Stimulated activated CD8-positive, alpha-beta memory T cell treated with anti-CD3 and anti-CD28 coated beads, Interleukin-4, amount 100 ng/mL, for 48 hours (primary cell): ENCODE results near the gene SCGB2B2.
"Not testable (repeated sequence)": the region's sequence is repeated elsewhere in the genome, so short reads cannot be mapped to it uniquely, and the experiment has no call there.

Source experiments
- DNase-seq: peaks from one replicate; pipeline ENCODE4 v3.0.0-alpha.2; 2020

Gene SCGB2B2

DNA sequence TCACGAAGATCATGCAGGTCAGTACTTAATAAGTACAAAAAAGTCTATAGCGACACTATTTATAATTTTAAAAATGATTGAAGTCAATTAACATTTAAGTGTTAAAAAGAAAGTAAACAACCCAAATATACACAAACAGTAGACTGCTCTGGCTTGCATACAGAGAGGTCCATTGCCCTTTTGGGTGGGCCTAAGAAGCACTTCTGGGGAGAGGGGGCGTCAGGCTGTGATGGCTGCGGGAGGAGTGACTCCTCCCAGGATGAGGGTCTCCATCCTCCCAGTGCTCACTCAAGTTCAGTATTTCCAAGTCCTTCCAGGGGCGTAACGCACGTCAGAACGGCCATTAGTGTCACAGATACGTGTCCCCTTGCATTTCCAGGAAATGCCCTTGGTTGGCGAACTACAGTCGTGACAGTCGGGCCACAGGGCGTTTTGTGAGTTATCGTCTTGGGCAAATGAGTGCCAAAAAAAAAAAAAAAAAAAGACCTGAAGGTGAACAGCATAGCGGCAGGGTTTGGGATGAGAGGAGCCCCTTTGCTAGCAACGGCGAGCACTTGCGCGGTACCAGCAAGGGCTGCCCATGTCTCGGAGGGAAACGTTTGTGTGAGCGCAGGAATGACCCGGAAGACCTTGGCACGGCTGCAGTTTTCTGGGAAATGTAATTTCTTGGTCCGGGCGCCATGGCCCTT lies at the start of gene SCGB2B2:
TSS of gene SCGB2B2 (minus strand) at position 463 of the 689 bp plus-strand sequence. CDS start 82,596 bp downstream, outside the sequence.
- DNase-seq: peak; percentile 72

- DNase-seq: no peak
These were observed 48.4 kb upstream of the SCGB2B2 start for GRCh38 chr19:34725400-34725799.

DNA sequence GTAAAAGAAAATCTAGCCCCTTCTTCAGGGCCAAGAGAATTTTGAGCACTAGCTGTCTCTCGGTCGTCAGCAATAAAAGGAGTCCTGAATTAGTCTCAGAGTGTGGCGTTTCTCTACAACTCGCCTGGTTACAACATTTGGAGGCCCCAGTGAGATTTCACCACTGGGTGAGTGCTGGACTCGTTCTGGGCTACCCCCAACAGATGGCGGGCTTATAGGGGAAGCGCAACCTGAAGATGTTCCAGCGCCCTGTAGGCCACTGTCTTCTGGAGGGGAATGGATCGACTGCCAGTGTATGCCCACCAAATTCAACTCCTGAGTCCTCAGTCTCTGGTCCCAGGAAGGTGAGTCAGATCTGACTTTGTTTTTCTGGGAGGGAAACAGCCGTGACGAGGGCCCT lies 45.4 kb upstream of the SCGB2B2 start:
- no peak for DNase-seq

- no peak for DNase-seq
These were observed 38.4 kb upstream of the SCGB2B2 start for GRCh38 chr19:34715357-34715756.

GRCh38 chr19:34713262-34713637 lies 36.3 kb upstream of the SCGB2B2 start:
- DNase-seq: no peak

GRCh38 chr19:34712395-34713261 lies 35.7 kb upstream of the SCGB2B2 start:
- DNase-seq: peak; percentile 55

DNA sequence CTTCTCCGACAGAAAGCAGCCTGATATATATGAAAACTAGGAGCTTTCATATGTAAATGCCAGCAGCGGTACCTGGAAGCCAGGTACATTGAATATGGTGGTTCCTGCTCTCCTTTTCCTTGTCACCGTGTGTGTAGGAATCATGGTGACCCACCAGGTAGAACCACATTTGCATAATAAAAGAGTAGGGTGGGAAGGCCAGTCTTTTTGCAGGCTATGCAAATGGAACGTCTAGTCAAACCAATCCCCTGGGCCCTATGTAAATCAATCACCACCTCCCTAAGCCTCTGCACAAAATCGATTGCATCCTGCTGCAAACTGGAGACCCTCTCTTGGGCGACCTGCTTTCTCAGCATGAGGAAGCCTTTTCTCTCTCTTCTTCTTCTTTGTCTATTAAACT lies 34.9 kb upstream of the SCGB2B2 start:
- DNase-seq: no peak

DNA sequence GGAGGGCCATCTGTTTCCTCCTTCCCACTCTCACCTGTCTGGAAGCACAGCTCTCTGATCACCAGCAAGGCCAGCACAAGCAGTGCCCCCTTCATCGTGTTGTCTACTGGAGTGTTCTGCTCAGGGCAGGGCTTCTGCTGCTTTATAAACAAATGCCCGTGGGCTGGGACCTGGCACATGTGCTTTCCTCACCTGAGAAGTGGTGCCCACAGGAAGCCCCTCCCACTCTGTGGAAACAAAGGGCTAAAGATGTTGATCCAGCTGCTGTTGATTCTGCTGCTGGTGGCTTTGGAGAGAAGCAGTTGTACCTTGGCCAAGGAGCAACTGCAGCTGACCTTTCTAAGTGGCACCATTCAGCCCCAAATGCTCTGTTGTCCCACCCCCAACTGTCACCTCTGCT lies 30.7 kb upstream of the SCGB2B2 start:
- no peak for DNase-seq

DNA sequence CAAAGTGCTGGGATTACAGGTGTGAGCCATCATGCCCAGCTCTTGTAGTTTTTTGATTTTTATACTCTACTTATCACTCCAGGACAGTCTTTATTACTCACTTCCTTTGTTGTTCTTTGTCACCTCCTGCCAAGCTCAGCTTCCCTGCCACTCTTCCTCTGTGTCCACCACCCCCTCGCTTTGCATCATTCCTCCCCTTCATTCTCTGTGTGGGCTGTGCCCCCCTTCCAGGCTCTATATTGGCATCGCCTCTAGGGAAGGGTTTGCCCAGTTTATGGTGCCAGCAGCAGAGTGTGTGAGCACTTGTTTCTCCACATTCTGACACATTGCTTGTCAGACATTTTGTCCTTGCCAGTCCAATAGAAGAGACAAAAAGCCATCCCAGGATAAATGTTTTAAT lies 15.6 kb upstream of the SCGB2B2 start:
- DNase-seq: no peak

DNA sequence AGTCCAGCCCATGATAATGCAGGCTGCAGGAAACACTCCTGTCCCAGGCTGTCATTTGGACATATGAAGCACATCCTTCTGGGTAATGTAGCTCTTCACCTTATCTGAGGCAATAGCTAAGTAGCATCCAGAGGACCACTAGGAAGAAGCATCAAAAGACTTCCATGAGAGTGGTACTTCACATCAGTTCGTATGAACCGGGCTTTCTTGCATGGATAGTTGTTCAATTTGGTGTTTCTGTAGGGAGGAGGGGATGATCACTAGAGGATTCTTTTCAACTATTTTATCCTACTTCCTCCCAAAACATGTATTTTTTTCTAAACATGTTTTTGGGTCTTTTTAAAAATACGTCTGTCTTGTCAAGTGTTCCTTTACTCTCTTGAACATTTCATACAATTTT lies 13.4 kb upstream of the SCGB2B2 start:
- DNase-seq: no peak

DNA sequence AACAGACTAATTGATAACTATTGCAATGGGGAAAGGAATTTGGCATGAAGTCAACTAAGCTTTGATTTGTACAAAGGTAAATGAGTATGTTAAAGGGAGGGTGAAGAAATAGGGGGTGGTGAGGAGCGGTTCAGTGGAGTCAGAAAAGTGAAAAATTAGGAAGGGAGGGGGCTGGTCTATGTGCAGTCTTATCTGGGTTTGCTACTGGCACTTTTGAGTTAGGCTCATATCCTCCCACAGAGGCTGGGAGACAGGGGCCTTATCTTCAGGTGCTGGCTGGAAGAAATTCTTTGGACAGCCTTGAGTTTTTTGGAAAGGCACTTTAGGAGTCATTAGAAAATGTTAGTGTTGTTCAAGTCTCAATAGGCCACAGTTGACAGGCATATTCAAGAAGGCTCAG lies 11.6 kb upstream of the SCGB2B2 start:
- no peak for DNase-seq

DNA sequence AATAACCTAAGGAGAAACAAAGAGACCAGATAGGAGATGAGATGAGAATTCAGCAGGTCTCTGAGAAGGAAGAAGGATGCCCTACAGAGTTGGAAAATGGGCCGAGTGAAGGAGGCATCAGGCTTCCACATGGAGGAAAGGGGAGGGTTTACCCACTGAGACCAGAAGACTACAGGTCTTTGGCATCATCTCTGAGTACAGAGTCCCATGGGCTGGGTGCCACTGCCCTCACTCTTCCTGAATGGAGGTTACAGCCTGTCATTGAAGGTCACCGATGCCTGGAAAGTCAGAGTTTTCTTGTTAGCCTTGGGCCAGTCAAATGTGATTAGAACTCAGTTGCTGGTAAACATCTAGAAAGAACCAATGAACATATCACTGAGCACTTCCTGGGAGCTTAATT lies 10.4 kb upstream of the SCGB2B2 start:
- DNase-seq: no peak

GRCh38 chr19:34686455-34686854 lies 9.5 kb upstream of the SCGB2B2 start:
- no peak for DNase-seq

- not testable (repeated sequence) for DNase-seq
These were observed 8.3 kb upstream of the SCGB2B2 start for GRCh38 chr19:34685266-34685665.

DNA sequence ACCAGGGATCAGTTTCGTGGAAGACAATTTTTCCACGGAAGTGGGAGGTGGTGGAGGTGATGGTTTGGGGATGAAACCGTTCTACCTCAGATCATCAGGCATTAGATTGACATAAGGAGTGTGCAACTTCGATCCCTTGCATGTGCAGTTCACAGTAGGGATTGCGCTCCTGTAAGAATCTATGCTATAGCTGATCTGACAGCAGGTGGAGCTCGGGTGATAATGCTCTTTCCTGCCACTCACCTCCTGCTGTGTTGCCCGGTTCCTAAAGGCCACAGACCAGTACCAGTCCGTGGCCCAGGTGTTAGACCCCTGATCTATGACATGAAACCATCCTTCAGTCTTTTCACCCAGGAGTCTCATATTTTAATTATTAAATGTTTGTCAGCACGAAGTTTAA lies 4.5 kb upstream of the SCGB2B2 start:
- no peak for DNase-seq

DNA sequence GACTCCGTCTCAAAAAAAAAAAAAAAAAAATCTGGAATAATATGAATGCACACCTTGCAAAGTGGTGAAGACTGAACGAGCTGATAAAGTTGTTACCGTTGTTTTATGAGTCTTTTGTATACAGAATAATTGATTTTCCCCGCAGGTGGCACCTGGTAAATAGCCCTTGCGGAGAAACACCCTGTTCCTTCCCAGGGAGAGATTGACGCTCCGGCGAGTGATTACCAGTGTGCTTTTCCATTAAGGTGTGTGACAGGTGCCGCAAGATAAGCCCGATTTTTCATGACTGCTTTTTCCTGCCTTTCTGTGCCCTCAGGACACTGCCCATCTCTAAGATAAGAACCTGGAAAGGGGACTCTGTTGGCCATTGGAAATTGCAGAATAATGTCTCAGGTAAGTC lies 1.5 kb upstream of the SCGB2B2 start:
- no peak for DNase-seq

DNA sequence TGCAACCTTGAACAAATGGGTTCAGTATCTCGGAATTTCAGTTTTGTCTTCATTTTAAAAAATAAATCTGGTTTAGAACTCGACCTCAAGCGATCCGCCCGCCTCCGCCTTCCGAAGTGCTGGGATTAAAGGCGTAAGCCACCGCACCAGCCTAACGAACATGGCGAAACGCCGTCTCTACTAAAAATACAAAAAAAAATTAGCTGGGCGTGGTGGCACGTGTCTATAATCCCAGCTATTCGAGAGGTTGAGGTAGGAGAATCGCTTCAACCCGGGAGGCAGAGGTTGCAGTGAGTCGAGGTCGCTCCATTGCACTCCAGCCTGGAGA lies 1.1 kb upstream of the SCGB2B2 start:
- DNase-seq: no peak

DNA sequence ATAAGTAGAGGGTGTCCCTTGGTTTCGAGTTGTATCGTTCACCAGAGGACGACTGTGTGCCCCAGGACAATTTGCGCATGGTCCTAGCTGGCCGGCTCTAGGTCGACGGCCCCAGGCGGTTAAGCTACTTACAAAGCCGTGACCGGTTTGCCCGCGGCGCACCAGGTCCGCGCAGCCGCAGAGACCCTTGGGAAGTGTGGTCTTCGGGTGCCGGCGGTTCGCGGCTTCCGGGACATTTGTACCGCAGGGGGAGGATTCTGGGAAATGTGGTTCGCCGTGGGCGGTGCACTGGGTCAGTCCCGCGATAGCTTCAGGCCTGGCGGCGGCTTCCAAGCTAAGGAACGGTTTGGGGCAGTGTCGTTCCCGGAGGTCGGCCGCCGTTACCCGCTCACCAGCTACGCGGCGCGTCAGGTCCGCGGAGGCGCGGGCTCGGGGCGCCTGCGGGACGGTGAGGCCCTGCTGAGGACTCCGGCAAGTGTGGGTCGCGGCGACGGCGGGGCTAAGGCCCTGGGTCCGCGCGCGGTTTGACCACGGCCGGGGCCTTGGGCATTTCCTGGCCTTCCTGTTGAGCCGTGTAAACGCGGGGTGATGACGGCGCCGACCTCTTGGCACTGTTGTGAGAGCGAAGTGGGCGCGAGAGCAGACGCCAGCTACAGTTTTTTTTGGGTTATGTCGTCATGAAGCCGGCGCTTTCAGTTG lies 576 bp upstream of the SCGB2B2 start, which contains the start of gene ZNF302:
TSS of gene ZNF302 (plus strand) at position 293 of the 699 bp plus-strand sequence. CDS start 1,127 bp downstream, outside the sequence.
- peak; percentile 98 for DNase-seq

DNA sequence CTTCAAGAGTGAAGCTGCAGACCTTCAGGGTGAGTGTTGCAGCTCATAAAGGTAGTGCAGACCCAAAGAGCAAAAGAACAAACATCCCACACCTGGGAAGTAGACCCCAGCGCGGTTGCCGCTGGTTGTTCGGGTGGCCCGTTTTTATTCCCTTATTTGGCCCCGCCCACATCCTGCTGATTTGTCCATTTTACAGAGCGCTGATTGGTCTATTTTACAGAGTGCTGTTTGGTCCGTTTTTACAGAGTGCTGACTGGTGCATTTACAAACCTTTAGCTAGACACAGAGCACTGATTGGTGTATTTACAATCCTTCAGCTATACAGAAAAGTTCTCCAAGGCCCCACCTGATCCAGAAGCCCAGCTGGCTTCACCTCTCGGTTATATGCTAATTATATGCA lies 1.0 kb downstream of the SCGB2B2 start:
- DNase-seq: no peak

DNA sequence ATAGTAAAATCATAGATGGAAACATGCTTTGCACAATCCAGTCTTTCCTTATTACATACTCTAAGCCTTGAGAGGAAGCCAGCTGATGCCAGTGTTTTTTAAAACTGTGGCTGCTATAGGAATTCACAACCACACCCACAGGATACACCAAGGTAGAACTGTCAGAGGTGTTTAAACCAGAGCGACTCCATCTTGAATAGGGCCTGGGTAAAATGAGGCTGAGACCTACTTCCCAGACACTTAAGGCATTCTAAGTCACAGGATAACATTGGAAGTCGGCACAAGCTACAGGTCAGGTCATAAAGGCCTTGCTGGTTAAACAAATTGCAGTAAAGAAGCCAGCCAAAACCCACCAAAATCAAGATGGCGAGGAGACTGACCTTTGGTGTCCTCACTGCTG lies 1.7 kb downstream of the SCGB2B2 start:
- no peak for DNase-seq

- no peak for DNase-seq
These were observed 3.4 kb downstream of the SCGB2B2 start for GRCh38 chr19:34673590-34673989.

DNA sequence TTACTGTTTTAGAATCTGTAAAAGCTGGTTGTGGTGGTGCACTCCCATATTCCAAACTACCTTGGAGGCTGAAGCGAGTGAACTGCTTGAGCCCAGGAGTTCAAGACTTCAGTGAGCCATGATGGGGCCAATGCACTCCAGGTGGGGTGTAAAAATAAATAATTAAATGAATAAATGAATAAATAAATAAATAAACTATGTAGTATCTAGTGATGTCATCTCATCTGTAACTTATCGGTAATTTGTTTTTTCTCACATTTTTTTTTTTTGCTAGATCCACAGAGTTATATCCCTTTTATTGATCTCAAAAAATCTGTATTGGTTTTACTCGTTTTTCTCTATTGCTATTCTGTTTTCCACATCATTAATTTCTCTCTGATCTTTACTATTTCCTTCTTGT lies 5.0 kb downstream of the SCGB2B2 start:
- no peak for DNase-seq

- no peak for DNase-seq
These were observed 7.7 kb downstream of the SCGB2B2 start for GRCh38 chr19:34669305-34669704.

DNA sequence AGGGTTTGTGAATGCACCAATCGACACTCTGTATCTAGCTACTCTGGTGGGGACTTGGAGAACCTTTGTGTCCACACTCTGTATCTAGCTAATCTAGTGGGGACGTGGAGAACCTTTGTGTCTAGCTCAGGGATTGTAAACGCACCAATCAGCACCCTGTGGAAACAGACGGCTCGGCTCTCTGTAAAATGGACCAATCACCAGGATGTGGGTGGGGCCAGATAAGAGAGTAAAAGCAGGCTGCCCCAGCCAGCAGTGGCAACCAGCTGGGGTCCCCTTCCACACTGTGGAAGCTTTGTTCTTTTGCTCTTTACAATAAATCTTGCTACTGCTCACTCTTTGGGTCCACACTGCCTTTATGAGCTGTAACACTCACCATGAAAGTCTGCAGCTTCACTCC lies 8.3 kb downstream of the SCGB2B2 start:
- DNase-seq: not testable (repeated sequence)
